Spleen (tissue), 11 donors: ENCODE data around the gene SMIM14. TPM values are rescaled to one million over a fixed set of nuclear protein-coding genes. Genes with fewer than 3 reads are reported as not detected.

Experiments used
- DNase-seq: peaks from one replicate; pipeline ENCODE4 v3.0.0-alpha.2; 2020
- H3K27ac ChIP-seq, 8 donors: fragments of 200-600 bp; sonication (generic) in 7 of 8; 1 replicate in 4 of 8; 2 replicates in 4 of 8; pipeline versions ENCODE4 v1.5.0 to v1.8.0; 2016 to 2021; ENCODE audit warnings: inconsistent platforms in 4 of 8, mild to moderate bottlenecking in 4 of 8, moderate library complexity in 1 of 8
- H3K27me3 ChIP-seq, 7 donors: fragments of 200-600 bp; sonication (generic) in 6 of 7; replicated peaks in 1 of 7; 1 replicate in 4 of 7; 2 replicates in 3 of 7; pipeline versions ENCODE4 v1.5.0 to v1.8.0; 2016 to 2021; ENCODE audit warnings: inconsistent platforms in 3 of 7, mild to moderate bottlenecking in 1 of 7
- H3K36me3 ChIP-seq, 6 donors: fragments of 200-600 bp; sonication (generic) in 5 of 6; 1 replicate in 4 of 6; 2 replicates in 2 of 6; pipeline versions ENCODE4 v1.5.0 to v1.8.0; 2016 to 2021; ENCODE audit warnings: inconsistent platforms in 2 of 6
- H3K4me1 ChIP-seq, 6 donors: fragments of 200-600 bp; sonication (generic) in 5 of 6; 1 replicate in 3 of 6; 2 replicates in 3 of 6; pipeline versions ENCODE4 v1.5.0 to v1.8.0; 2016 to 2021; ENCODE audit warnings: inconsistent platforms in 3 of 6
- H3K4me3 ChIP-seq, 8 donors: fragments of 200-600 bp; sonication (generic) in 7 of 8; 1 replicate in 4 of 8; 2 replicates in 4 of 8; pipeline versions ENCODE4 v1.5.0 to v1.8.0; 2016 to 2021; ENCODE audit warnings: inconsistent platforms in 4 of 8, mild to moderate bottlenecking in 4 of 8, moderate library complexity in 2 of 8
- H3K9me3 ChIP-seq, 8 donors: fragments of 200-600 bp; sonication (generic) in 7 of 8; 1 replicate in 4 of 8; 2 replicates in 4 of 8; pipeline versions ENCODE4 v1.5.0 to v1.8.0; 2016 to 2021; ENCODE audit warnings: inconsistent platforms in 4 of 8
- CTCF ChIP-seq, 11 experiments: fragments of 200-600 bp in 7 of 11; fragments of 450-650 bp in 4 of 11; sonication (generic) in 4 of 11; IDR thresholded peaks in 8 of 11; conservative IDR thresholded peaks in 3 of 11; 1 replicate in 7 of 11; 2 replicates in 4 of 11; pipeline versions ENCODE4 v1.4.0 to v1.8.0; 2016 to 2021; ENCODE audit warnings: antibody characterized with exemption in 11 of 11, inconsistent platforms in 4 of 11, mild to moderate bottlenecking in 1 of 11
- POLR2A ChIP-seq, 3 donors: fragments of 450-650 bp; IDR thresholded peaks; one replicate each; pipeline ENCODE4 v1.5.1; 2017; ENCODE audit warnings: antibody characterized with exemption in 3 of 3, mild to moderate bottlenecking in 1 of 3
- POLR2AphosphoS5 ChIP-seq, 3 donors: sonication (generic); formaldehyde crosslinking; IDR thresholded peaks; one replicate each; pipeline ENCODE4 v1.5.1; 2017; ENCODE audit warnings: antibody characterized with exemption in 3 of 3
- WGBS, 5 donors: extraction: QIAGEN DNeasy Blood & Tissue Kit in 3 of 5; methylation state at CpG; one replicate each; pipeline versions ENCODE4 v1.1.5 to v1.1.7; 2013 to 2018; 5-methylcytosine and 5-hydroxymethylcytosine counted together
- intact Hi-C: fragments of 100-400 bp; cut with DNase I; formaldehyde crosslinking; loops from one replicate; pipeline ENCODE4 v1.15.0; 2023; ENCODE audit warnings: low total_unique reads
- polyA plus RNA-seq, 3 donors: library from polyadenylated mRNA; stranded (reverse); fragments of 200-250 nt; gene quantifications; one replicate each; pipeline ENCODE4 v1.2.1, GENCODE V29; 2013
- total RNA-seq, 7 donors: library from RNA; depleted of rRNA in 3 of 7; stranded (reverse); fragments of >200 nt in 3 of 7; fragmentation: NEBNext Ultra II Directional in 4 of 7; extraction: Animal tissue kit (Norgen Biotek cat#: 25700) in 4 of 7; gene quantifications; one replicate each; pipeline versions ENCODE4 v1.1.0 to v1.2.1, GENCODE V29; 2016 to 2021
- donor health status: healthy with polysubstance abuse.
- donor health status: DM: no; HTN: no; CAD: no; lungs with moderate emphysema.
- donor health status: DM: no; HTN: no; CAD: no.
- donor health status: Bipolar disorder and iron deficiency.
- donor health status: healthy.
- donor health status: DM: no; HTN: no; CAD: no.
- donor health status: DM: yes; HTN: yes; CAD: no.

Gene SMIM14
- total and polyA plus RNA-seq, 10 donors = 33.4 to 111 (median 64.4) TPM

GRCh38 chr4:39530682-39531081 is 108.0 kb downstream of the SMIM14 start:
- no peak for DNase-seq
- no peak overlapping the region for H3K27ac ChIP-seq
- peaks cover 0 to 25% (median 17%) of the 10 kb centered on the region in 8 donors for H3K9me3 ChIP-seq
- no peaks in the 10 kb centered on the region for H3K27me3 ChIP-seq
- no peak for TF ChIP-seq POLR2AphosphoS5 (IDR thresholded peaks at IDR 0.05)
- no peak for TF ChIP-seq POLR2A (IDR thresholded peaks at IDR 0.05)
- no peak for TF ChIP-seq CTCF (IDR thresholded peaks at IDR 0.05 in 8 of 11, conservative IDR thresholded peaks at IDR 0.05 in 3 of 11)
- intact Hi-C loops = no loop called here
- peaks cover 0 to 31% (median 24%) of the 10 kb centered on the region in 6 donors for H3K4me1 ChIP-seq
- H3K4me3 ChIP-seq = no peak overlapping the region
- peaks cover 0 to 38% (median 2%) of the 10 kb centered on the region in 6 donors for H3K36me3 ChIP-seq
- 81 to 99% (median 97%) methylated on average over 3 of the region's 3 CpGs for WGBS, 5 donors

GRCh38 chr4:39529534-39529933 is 109.1 kb downstream of the SMIM14 start:
- H3K4me1 ChIP-seq = peaks cover 0 to 34% (median 26%) of the 10 kb centered on the region in 6 donors
- H3K36me3 ChIP-seq = peaks cover 0 to 30% (median 2%) of the 10 kb centered on the region in 6 donors
- H3K27ac ChIP-seq = no peak overlapping the region
- TF ChIP-seq CTCF (IDR thresholded peaks at IDR 0.05 in 8 of 11, conservative IDR thresholded peaks at IDR 0.05 in 3 of 11) (no peak), POLR2AphosphoS5 (IDR thresholded peaks at IDR 0.05) (no peak), POLR2A (IDR thresholded peaks at IDR 0.05) (no peak)
- intact Hi-C loops = loop anchor here (5.0 kb wide), 1 partner anchor 103 kb away; no protein-coding TSS in a partner anchor
- 88 to 95% (median 94%) methylated on average over 2 of the region's 2 CpGs for WGBS, 5 donors
- H3K9me3 ChIP-seq = peaks cover 0 to 25% (median 17%) of the 10 kb centered on the region in 8 donors
- no peak for DNase-seq
- H3K4me3 ChIP-seq = no peak overlapping the region
- H3K27me3 ChIP-seq = no peaks in the 10 kb centered on the region

GRCh38 chr4:39528061-39528465 is 110.6 kb downstream of the SMIM14 start:
- peaks cover 0 to 34% (median 26%) of the 10 kb centered on the region in 6 donors for H3K4me1 ChIP-seq
- no peak for DNase-seq
- 3 to 9% (median 4%) methylated on average over 17 to 21 of the region's 21 CpGs for WGBS, 5 donors
- peak overlapping the region; percentile 85 to 98 (median 92) for H3K4me3 ChIP-seq
- intact Hi-C loops = loop anchor here (5.0 kb wide), 1 partner anchor 104 kb away; no protein-coding TSS in a partner anchor
- peak overlapping the region; percentile 86 to 93 (median 91) for H3K27ac ChIP-seq
- H3K36me3 ChIP-seq = peaks cover 0 to 16% (median 2%) of the 10 kb centered on the region in 6 donors
- peaks cover 0 to 25% (median 17%) of the 10 kb centered on the region in 8 donors for H3K9me3 ChIP-seq
- no peak for TF ChIP-seq CTCF (IDR thresholded peaks at IDR 0.05 in 8 of 11, conservative IDR thresholded peaks at IDR 0.05 in 3 of 11)
- no peak for TF ChIP-seq POLR2A (IDR thresholded peaks at IDR 0.05)
- no peak for TF ChIP-seq POLR2AphosphoS5 (IDR thresholded peaks at IDR 0.05)
- no peaks in the 10 kb centered on the region for H3K27me3 ChIP-seq

GRCh38 chr4:39527296-39528060 is 111.2 kb downstream of the SMIM14 start, which contains the start of gene UGDH:
TSS of gene UGDH (minus strand) at chr4:39527439. CDS start at chr4:39521512, 5,927 bp downstream.
- WGBS, 5 donors = 0 to 1% (median 1%) methylated on average over 28 to 73 of the region's 73 CpGs
- Histone ChIP-seq H3K4me3 (peak within 1 kb of the TSS; percentile 85 to 98 (median 92)), H3K27ac (peak within 1 kb of the TSS; percentile 86 to 93 (median 91)), H3K9me3 (peaks cover 0 to 24% (median 17%) of the 10 kb centered on the region in 8 donors), H3K36me3 (peaks cover 0 to 10% (median 2%) of the 10 kb centered on the region in 6 donors), H3K27me3 (no peaks in the 10 kb centered on the region), H3K4me1 (peaks cover 0 to 34% (median 26%) of the 10 kb centered on the region in 6 donors)
- intact Hi-C loops = loop anchor here (5.0 kb wide), 1 partner anchor 105 kb away; no protein-coding TSS in a partner anchor
- peak; percentile 98 for DNase-seq
- TF ChIP-seq CTCF (IDR thresholded peaks at IDR 0.05 in 8 of 11, conservative IDR thresholded peaks at IDR 0.05 in 3 of 11) = peak in 3 of 11 experiments; percentile 9 to 49 (median 26)
- TF ChIP-seq POLR2AphosphoS5 (IDR thresholded peaks at IDR 0.05) = peak; percentile 96 to 97 (median 96)
- TF ChIP-seq POLR2A (IDR thresholded peaks at IDR 0.05) = peak in 2 of 3 donors; percentile 12 to 57
